SW 1271 (cell line): ENCODE measurements around the gene ZNF784.

Experiments
- DNase-seq, 2 experiments: peaks; one replicate each; lab custom pipeline; 2025; lab: John Stamatoyannopoulos, UW

The ZNF784 gene

DNA sequence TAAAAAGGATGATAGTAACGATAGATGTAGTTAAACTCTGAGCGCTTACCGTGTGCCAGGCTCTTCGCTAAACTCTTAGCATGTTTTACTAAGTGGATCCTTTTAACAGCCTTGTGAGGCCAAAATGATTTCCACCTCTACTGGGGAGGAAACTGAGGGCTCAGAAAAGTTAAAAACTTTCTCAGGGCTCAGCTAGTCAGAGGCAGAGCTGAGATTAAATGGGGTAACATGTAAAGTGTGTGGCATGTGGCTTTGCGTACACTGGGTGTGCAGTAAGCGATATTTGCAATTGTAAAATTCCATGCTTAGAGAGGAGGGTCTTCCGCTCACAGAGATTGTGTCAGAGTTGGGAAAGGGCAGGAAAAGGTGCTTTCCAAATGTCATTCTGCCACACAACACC, 32.2 kb upstream of the ZNF784 start:
- DNase-seq = no peak

DNA sequence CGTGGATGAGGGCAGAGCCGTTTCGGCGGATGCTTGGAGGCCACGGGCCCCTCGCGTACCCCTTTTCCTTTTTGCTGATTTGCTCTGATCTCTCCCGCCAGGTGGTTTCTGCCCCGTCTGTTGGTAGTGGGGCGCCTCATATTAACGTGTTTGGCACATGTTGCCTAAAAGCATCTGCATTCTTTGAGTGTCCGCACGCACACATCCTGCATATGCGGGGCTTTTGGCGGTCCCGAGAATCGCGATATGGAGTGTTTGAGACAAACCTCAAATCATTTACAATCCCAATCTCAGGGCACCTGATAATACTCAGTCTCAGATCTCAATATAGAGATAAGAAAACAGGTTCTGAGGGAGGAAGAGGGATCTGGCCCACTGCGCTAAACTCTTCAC, 31.3 kb upstream of the ZNF784 start:
- no peak for DNase-seq

DNA sequence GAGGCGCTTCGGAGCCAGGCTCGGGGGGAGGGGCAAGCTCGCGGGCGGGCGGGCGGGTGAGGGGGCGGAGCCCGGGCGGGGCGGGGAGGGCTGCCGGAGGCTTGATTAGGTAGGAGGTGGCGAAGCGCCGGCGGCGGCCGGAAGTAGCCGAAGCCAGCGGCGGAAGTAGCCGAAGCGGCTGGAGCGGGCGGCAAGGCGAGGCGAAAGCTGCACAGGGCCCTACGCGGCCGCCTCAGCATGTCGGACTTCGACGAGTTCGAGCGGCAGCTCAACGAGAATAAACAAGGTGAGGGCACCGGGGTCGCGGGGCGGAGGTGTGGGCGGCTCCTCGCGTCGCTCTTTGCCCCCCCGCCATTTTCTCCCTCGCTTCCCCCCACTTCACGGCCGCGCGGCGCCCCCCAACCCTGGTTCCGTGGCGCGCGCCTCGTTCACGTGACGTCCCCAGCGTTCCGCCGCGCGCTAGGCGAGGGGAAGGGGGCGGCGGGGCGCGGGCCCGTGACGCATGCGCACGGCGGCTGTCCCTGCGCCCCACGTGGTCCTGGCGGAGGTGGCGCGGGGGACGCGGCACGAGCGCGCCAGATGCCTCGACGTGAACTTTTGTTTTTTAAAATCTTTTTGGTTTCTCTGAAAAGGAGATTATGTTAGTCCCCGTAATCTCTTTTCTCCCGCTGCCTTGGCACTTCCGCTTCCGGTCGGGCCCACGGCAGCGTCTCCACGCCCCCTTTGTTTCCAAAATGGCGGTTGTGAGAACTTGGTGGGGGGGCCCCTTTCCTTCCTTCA, 30.7 kb upstream of the ZNF784 start, which contains the start of gene U2AF2:
Gene U2AF2 (plus strand): TSS at position 168 of the 780 bp plus-strand sequence. CDS start 70 bp downstream, at position 238.
- peak; percentile 51 to 90 for DNase-seq

DNA sequence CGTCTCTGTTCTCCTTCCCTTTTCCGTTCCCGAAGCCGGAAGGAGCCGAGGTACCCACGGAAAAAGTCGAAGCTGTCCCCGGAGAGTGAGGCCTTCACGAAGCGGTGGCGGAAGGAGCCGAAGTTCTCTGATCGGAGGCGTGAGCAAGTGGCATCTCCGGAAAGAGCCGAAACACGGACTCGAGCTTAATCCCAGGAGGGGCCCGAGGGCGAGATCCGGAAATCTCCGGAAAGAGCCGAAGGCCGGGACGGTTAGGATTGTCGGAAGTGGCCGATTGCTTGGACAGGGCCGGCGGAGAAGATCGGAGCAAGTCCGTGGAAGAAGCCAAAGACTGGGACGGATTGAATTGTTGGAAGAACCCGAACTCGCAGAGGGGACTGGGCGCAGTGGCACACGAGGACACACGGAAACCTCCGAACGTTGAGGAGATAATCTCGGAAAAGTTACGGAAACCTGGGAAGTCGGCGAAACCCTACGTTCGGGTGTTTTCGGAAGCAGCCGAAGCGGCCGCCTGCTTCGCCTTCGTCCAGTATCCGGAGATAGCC, 30.0 kb upstream of the ZNF784 start:
- peak; percentile 87 to 96 for DNase-seq

DNA sequence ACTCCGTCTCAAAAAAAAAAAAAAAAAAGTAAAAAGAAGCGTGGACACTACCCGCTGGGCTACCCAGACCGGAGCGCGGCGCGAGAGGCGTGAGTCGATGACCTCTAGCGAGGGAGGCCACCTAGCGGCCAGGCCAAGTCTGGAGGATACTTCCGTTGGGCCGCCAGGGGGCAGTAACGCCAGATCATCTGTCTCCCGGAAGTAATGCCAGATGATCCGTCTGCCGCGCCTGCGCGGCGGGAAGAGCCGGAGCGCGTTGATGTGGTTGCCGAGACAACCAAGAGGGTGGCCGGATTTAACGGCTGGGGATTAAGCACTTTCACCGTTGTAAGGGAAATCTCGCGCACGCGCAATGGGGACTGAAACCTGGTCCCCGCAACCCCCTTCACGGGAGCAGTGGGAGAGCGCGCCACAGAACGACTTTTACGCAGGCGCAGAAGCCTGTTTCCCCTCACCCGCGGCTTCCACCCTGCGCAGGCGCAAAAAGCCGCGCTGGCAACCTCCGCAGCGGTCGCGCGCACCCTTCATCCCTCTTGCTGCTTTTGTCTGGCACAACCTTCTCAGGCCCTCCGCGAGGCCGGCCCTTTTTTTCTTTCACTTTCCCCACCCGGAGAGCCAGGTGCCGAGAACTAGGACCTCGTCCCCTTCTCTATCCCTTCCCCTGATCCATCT, 29.4 kb upstream of the ZNF784 start:
- DNase-seq = peak; percentile 77 to 91

DNA sequence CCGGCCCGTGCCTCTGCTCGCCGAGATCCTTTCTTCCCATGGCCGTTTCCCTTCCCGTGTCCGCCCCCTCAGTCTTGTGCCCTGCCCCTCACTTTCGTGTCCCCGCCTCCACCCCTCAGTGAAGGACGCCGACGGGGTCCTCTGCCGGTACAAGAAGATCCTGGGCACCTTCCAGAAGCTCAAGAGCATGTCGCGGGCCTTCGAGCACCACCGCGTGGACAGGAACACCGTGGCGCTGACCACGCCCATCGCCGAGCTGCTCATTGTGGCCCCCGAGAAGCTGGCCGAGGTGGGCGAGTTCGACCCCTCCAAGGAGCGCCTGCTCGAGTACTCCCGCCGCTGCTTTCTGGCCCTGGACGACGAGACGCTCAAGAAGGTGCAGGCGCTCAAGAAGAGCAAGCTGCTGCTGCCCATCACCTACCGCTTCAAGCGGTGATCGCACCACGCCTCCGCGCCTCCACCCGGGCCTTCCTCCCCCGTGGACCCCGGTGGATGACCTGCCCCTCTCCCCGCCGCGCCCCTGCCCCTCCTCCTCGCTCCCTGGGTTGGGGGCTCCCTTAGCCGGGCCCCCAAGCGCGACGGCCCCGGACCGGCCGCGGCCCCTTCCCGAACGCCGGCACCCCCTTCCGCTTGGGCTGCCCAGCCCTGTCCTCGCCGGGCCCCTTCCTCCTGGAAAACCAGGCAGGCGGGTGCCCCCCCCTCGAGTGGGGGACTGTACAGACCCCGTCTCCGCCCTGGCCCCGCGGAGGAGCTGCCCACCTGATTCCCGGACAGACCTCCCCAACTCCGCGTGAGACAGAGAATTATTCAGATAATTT, 28.2 kb upstream of the ZNF784 start:
- DNase-seq = no peak

DNA sequence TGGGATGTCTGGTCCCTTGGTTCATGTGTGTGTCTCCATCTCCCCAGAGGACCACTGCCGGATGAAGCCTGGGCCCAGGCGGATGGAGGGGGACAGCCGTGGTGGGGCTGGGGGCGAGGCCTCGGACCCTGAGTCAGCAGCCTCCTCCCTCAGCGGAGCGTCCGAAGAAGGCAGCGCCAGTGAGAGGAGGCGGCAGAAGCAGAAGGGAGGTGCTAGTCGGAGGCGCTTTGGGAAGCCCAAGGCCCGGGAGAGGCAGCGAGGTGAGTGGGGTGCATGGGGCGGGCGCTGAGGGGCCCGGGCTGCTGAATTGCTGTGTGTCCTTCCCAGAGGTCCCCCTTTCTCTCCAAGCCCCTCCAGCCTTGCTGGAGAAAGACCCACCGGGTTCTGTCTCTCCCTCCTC, 26.9 kb upstream of the ZNF784 start:
- DNase-seq = no peak

DNA sequence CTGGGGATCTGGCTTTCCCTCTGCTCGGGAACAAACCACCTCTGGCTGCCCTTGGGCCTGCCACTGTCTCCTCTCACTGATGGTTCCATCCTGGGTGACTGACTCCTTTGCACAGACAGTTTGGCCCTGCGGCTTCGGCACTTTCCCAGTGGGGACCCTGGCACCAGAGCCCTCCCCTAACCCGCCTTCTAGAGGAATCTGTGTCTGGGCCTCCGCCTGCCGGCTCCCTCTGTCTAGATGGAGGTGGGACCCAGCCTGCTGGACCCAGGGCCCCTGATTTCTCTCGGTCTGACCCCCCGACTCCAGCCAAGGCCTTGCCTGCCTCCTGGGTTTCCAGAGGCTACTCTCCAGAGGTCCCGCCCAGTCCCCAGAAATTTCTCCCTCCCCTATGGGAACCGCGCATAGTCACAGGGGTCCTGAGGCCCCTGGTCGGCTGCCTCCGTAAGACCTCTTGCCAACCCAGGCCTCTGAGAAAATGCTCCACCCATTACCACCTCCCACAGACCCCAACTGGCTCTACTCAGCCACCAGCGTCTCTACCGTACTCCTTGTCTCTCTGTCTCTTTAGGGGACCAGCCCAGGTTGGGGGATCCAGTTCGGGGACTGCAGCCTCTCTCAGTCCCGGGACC, 26.4 kb upstream of the ZNF784 start:
- no peak for DNase-seq

DNA sequence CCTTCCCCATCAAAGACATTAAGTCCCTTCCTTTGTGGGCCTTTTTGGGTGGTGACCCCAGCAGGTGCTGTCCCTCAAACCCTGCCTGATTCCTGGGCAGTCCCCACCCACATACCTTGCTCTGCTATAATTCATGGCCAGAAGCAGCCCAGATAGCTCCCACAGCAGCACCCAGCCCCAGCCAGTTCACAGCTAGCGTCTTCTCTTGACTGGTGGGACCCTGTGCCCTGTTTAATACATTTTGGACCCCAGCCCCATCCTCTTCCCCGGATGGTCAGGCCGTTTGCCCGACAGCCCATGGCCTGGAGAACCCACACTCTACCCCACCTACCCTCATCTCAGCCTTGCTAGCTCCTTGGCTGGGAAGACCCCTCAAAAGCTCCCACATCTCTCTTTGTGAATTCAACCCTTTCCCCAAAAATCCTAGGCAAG, 25.8 kb upstream of the ZNF784 start:
- no peak for DNase-seq

DNA sequence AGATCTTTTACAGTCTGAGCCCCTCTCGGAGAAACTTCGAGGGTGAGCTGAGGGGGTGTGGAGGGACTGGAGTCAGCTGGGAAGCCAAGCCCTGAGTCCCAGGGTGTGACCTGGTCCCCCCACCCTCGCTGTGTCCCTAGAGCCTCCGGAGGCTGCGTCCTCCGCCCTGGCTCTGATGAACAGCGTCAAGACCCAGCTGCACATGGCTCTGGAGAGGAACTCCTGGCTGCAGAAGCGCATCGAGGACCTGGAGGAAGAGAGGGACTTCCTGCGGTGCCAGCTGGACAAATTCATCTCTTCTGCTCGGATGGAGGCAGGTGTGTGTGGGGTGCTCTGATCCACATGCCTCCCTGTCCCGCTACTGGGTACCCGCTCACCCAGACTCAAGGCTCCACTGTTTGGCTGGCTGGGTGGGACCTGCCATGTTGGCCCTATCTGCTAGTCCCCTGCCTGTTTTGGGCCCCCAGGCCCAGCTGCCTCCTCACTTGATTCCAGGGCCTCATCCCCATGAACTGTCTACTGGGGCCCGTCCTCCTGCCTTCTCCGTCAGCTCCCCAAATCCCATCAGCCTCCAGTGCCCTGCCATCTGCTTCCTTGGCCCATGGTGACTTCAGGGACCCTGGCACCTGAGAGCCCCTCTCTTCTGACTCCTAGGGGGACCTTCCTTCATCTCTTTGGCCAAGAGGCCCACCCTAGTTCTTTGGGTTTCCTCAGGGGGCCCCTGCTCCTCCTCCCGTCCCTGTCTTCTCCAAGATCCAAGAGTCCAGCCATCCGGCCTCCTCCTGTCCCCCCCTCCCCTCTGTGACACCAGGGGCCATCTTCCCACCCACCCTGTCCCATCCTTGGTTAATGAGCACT, 25.1 kb upstream of the ZNF784 start:
- DNase-seq = no peak

DNA sequence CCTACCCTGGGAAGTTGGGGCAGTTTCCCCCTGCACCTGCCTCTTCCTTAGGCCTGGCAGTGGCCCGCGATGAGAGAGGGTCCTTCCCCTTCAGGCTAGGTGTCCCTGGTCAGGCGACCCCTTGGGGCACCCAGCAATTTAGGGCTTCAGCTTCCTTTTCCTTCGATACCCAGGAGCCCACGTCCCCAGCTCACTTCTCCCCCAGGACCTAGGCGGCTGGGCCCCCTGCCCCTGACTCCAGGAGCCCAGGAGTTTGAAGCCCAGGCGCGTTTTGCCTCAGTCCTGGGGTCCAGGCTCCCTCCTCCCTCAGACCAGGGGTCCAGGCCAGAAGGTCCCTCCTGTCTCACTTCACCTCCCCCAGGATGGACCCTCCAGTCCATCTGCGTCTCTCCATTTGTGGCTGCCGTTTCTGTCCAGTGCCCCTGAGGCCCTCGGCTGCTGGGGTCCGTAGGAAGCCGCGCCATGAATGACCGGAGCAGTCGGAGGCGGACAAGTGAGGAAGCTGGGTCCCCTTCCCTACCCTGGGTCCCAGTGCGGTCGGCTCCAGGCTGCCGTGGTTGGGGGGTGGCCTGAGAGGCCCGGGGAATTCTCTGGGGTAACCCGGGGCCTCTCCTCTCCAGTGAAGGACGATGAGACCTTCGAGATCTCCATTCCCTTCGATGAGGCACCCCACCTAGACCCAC, 24.4 kb upstream of the ZNF784 start:
- DNase-seq = no peak

DNA sequence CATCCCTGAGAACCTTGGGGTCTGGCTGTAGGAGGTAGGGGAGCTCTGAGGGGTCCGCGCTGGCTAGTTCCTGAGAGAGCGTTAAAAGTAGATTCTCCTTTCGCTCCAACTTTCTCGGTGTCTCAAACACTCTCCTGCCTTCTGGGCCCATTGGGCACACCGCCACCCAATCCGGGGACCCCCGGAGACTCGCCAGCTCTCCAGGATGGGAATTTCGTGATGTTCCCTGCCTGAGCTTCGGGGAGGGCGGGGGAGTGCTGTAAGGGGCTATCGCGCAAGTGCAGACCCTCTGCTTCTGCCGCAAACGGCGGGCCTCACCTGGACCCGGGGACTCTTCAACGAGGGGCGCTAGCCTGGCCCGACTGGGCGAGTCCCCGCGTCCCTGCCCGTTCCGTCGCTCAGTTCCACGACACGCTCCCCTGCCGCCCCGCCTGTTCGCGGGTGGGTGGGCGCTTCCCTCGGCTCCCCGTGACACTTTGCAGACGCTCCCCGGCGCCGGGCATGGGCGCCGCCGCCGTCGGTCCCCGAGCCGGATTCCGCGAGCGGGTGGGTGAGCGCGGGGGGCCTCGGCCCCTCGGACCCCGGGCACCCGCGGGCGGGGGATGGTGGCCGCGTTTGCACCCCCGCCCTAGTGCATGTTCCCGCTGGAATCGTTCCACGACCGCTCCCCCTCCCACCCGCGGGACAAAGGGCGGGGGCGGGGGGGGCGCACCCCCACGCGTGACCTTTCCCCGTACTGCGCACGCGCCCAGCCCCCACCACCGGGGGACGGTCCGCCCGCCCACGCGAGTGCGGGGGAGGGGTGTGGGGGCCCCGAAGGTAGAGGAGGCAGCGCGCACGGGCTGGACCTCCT, 23.6 kb upstream of the ZNF784 start, which contains the start of gene CCDC106:
Gene CCDC106 (plus strand): TSS at position 481 of the 853 bp plus-strand sequence. CDS start 835 bp downstream, outside the sequence.
- DNase-seq = peak; percentile 46 to 51

DNA sequence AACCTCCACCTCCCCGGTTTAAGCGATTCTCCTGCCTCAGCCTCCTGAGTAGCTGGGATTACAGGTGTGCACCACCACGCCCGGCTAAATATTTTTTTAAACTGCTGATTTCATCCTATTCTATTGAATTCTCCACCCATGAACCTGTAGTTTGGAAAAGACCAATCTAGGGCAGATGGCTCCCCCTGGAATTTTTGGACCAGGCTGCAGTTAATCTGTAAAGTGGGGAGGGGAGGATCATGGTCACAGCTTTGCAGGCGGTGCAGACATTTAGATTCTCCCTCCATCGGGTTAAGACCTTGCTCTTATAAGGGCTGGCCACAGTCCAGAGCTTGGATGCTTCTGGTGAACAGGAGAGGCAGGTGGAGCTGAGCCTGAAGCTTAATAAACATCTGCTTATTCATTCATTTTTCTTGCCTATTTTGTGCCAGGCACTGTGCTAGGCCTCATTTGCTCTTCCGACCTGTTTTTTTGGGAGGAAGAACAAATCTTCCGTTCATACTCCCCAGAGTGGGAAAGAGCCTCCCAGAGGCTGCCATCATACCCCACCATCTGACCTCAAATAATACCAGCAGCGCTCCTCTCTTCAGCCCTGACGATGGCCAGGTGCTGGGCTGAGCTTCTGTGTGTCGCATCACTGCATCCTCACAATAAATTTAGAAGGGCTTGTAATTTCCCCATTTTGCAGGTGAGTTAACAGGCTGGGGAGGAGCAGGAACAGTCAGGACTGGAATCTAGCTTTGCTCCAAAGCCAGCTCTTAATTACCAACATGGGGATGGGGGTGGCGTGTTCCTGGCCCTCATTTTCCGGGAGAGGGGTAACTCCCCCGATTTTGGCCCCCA, 22.7 kb upstream of the ZNF784 start:
- no peak for DNase-seq

DNA sequence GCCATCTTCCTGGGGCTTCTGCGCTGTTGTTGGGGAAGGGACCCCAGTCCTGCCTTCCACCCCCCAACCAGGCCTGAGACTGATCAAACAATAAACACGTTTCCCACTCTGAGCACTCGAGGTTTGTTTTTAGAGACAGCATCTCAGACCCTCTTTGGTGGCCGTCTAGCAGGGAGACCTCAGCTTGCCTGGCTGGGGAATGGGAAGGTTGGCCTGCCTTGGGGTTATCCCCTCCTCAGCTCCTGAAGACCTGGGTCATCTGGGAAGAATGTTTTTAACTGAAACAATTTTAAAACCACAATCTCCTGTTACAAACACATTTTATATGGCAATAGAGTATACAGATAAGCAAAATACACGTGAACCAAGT, 21.1 kb upstream of the ZNF784 start:
- no peak for DNase-seq

DNA sequence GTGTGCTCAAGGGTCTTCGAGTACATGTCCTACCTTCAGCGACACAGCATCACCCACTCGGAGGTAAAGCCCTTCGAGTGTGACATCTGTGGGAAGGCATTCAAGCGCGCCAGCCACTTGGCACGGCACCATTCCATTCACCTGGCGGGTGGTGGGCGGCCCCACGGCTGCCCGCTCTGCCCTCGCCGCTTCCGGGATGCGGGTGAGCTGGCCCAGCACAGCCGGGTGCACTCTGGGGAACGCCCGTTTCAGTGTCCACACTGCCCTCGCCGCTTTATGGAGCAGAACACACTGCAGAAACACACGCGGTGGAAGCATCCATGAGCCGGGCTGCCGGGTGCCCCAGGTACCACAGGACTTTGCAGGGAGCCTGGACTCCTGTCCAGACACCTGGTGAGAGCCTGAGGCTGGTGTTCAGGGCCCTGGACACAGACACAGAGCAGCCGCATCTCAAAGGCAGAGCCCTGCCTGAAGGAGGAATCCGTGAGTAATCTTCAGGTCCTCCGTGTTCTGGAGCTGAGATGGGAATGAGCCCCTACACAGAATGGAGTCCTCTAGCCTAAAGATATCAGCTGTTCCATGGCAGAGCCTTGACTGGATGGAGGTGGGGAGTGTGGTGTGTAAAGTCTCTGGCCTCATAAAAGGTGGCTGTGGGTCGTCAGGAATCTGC, 20.6 kb upstream of the ZNF784 start:
- DNase-seq = no peak

DNA sequence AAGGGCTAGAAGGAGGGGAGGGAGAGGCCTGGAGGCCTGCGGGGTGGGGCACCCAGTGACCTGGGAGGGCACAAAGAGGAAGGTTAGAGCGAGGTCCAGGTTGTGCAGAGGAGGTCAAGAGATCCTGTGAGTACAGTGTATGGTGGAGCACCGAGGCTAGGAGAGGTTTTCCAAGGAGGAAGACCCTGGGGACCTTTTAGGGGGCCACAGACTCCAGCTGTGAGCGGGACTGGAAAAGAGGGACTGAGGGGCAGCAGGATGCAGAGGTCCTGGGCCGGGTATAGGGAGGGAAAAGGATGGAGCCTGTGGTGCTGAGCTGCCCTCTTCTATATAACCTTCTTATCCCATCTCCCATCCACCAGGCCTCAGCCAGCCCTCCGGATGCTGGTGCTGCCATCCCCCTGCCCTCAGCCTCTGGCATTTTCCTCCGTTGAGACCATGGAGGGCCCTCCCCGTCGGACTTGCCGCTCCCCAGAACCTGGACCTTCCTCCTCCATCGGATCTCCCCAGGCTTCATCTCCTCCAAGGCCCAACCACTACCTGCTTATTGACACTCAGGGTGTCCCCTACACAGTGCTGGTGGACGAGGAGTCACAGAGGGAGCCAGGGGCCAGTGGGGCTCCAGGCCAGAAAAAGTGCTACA, 19.9 kb upstream of the ZNF784 start:
- no peak for DNase-seq

DNA sequence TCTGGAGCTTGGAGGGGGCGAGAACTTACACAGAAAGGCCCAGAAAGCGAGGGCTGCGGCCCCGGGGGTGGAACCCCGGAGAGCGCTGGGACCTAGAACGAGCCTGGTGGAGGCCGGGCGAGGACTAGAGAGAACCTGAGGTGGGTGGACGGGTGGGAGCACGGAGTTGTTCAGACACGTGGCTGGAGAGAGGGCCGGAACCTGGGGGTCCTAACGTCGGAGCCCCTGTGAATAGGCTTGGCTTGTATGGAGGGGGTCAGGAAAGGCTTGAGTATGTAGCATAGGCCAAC, 19.5 kb upstream of the ZNF784 start:
- DNase-seq = no peak
